Uterus (tissue), 4 donors: Measurements from ENCODE around the gene ERLEC1. TPM values are rescaled to one million over a fixed set of nuclear protein-coding genes. Genes with fewer than 3 reads are reported as not detected.

Source experiments
- DNase-seq, 2 donors: peaks; one replicate each; pipeline ENCODE4 v3.0.0-alpha.2; 2019 to 2020
- H3K27ac ChIP-seq, 2 donors: fragments of 200-600 bp; sonication (generic); 1 replicate in 1 of 2; 2 replicates in 1 of 2; pipeline ENCODE4 v1.5.1; 2016 to 2018
- H3K27me3 ChIP-seq, 2 donors: fragments of 200-600 bp; sonication (generic); one replicate each; pipeline ENCODE4 v1.5.1; 2018 to 2019; ENCODE audit warnings: control low read depth in 1 of 2
- H3K36me3 ChIP-seq, 2 donors: fragments of 200-600 bp; sonication (generic); one replicate each; pipeline ENCODE4 v1.5.1; 2019; ENCODE audit warnings: control low read depth in 1 of 2
- H3K4me1 ChIP-seq, 2 donors: fragments of 200-600 bp; sonication (generic); one replicate each; pipeline ENCODE4 v1.5.1; 2018 to 2019; ENCODE audit warnings: control low read depth in 1 of 2
- H3K4me3 ChIP-seq, 2 donors: fragments of 200-600 bp; sonication (generic); 1 replicate in 1 of 2; 2 replicates in 1 of 2; pipeline ENCODE4 v1.5.1; 2018 to 2019; ENCODE audit warnings: mild to moderate bottlenecking in 1 of 2
- H3K9me3 ChIP-seq, 2 donors: fragments of 200-600 bp; sonication (generic); one replicate each; pipeline ENCODE4 v1.5.1; 2019; ENCODE audit warnings: control low read depth in 1 of 2
- CTCF ChIP-seq, 4 experiments: fragments of 200-600 bp in 2 of 4; fragments of 450-650 bp in 2 of 4; sonication (generic) in 2 of 4; IDR thresholded peaks; one replicate each; pipeline ENCODE4 v1.5.1; 2016 to 2019; ENCODE audit warnings: antibody characterized with exemption in 4 of 4, mild to moderate bottlenecking in 2 of 4, moderate library complexity in 1 of 4
- POLR2A ChIP-seq, 2 donors: fragments of 450-650 bp; IDR thresholded peaks; one replicate each; pipeline ENCODE4 v1.6.1; 2016; ENCODE audit warnings: antibody characterized with exemption in 2 of 2, mild to moderate bottlenecking in 1 of 2, moderate library complexity in 1 of 2
- intact Hi-C: fragments of 100-400 bp; cut with DNase I; formaldehyde crosslinking; loops from one replicate; pipeline ENCODE4 v1.15.1; 2023; ENCODE audit warnings: low total_unique reads
- total RNA-seq, 4 donors: library from RNA; depleted of rRNA in 3 of 4; stranded (reverse); fragments of >200 nt in 3 of 4; gene quantifications; one replicate each; pipeline versions ENCODE4 v1.1.0 to v1.2.4, GENCODE V29; 2014 to 2023
- donor health status: DM: yes; HTN: yes; CAD: no.

The ERLEC1 gene
- total RNA-seq, 4 donors from 2014 or later = 30.2 to 125 (median 74.6) TPM

- peak overlapping the region; percentile 67 to 87 for H3K4me3 ChIP-seq
- intact Hi-C loops = no loop called here
- no peaks in the 10 kb centered on the region for H3K36me3 ChIP-seq
- peak overlapping the region; percentile 67 to 76 for H3K27ac ChIP-seq
- no peak for DNase-seq
- TF ChIP-seq CTCF (IDR thresholded peaks at IDR 0.05) (no peak), POLR2A (IDR thresholded peaks at IDR 0.05) (no peak)
- H3K4me1 ChIP-seq = peaks cover 8 to 18% of the 10 kb centered on the region in 2 donors
- H3K9me3 ChIP-seq = no peaks in the 10 kb centered on the region
- H3K27me3 ChIP-seq = no peaks in the 10 kb centered on the region
Observed at GRCh38 chr2:53787614-53788289, 908 bp downstream of the ERLEC1 start.

GRCh38 chr2:53793261-53793660 is 6.4 kb downstream of the ERLEC1 start:
- H3K36me3 ChIP-seq = no peaks in the 10 kb centered on the region
- no peak for DNase-seq
- TF ChIP-seq CTCF (IDR thresholded peaks at IDR 0.05) = no peak
- no peak for TF ChIP-seq POLR2A (IDR thresholded peaks at IDR 0.05)
- H3K27ac ChIP-seq = no peak overlapping the region
- no peaks in the 10 kb centered on the region for H3K27me3 ChIP-seq
- H3K4me3 ChIP-seq = no peak overlapping the region
- H3K4me1 ChIP-seq = peaks cover 0 to 4% of the 10 kb centered on the region in 2 donors
- intact Hi-C loops = no loop called here
- no peaks in the 10 kb centered on the region for H3K9me3 ChIP-seq

- Histone ChIP-seq H3K4me3 (no peak overlapping the region), H3K9me3 (no peaks in the 10 kb centered on the region), H3K4me1 (no peaks in the 10 kb centered on the region), H3K27me3 (no peaks in the 10 kb centered on the region), H3K36me3 (no peaks in the 10 kb centered on the region), H3K27ac (no peak overlapping the region)
- DNase-seq = no peak
- no peak for TF ChIP-seq CTCF (IDR thresholded peaks at IDR 0.05)
- no peak for TF ChIP-seq POLR2A (IDR thresholded peaks at IDR 0.05)
- intact Hi-C loops = no loop called here
Observed at GRCh38 chr2:53793821-53794220, 7.0 kb downstream of the ERLEC1 start.

GRCh38 chr2:53801547-53801946 is 14.7 kb downstream of the ERLEC1 start:
- no peak overlapping the region for H3K27ac ChIP-seq
- intact Hi-C loops = no loop called here
- H3K27me3 ChIP-seq = no peaks in the 10 kb centered on the region
- no peak overlapping the region for H3K4me3 ChIP-seq
- no peak for DNase-seq
- no peaks in the 10 kb centered on the region for H3K36me3 ChIP-seq
- no peak for TF ChIP-seq POLR2A (IDR thresholded peaks at IDR 0.05)
- TF ChIP-seq CTCF (IDR thresholded peaks at IDR 0.05) = no peak
- no peaks in the 10 kb centered on the region for H3K4me1 ChIP-seq
- no peaks in the 10 kb centered on the region for H3K9me3 ChIP-seq

GRCh38 chr2:53802617-53803151 is 15.8 kb downstream of the ERLEC1 start:
- H3K4me1 ChIP-seq = no peaks in the 10 kb centered on the region
- no peaks in the 10 kb centered on the region for H3K27me3 ChIP-seq
- DNase-seq = no peak
- intact Hi-C loops = no loop called here
- H3K4me3 ChIP-seq = no peak overlapping the region
- TF ChIP-seq CTCF (IDR thresholded peaks at IDR 0.05) = no peak
- TF ChIP-seq POLR2A (IDR thresholded peaks at IDR 0.05) = no peak
- no peaks in the 10 kb centered on the region for H3K36me3 ChIP-seq
- H3K27ac ChIP-seq = no peak overlapping the region
- no peaks in the 10 kb centered on the region for H3K9me3 ChIP-seq
